H9 (cell line): ENCODE measurements around the gene TMEM184A. TPM values are rescaled to one million over a fixed set of nuclear protein-coding genes. Genes with fewer than 3 reads are reported as not detected.

Experiments used
- DNase-seq: peaks from one replicate; pipeline ENCODE4 v3.0.0-alpha.2; 2017
- H2AFZ ChIP-seq: one replicate; pipeline ENCODE4 v1.6.1; 2013; ENCODE audit warnings: mild to moderate bottlenecking, low read length, control low read depth, moderate library complexity
- H2AK5ac ChIP-seq: 2 replicates; pipeline ENCODE4 v1.6.1; 2013; ENCODE audit warnings: low read length, control low read depth, mixed read lengths; ENCODE audit not compliant: insufficient read length
- H2BK120ac ChIP-seq: one replicate; pipeline ENCODE4 v1.6.1; 2013; ENCODE audit warnings: low read depth, mild to moderate bottlenecking, low read length, control low read depth, inconsistent platforms; ENCODE audit not compliant: poor library complexity, severe bottlenecking
- H2BK12ac ChIP-seq: 2 replicates; pipeline ENCODE4 v1.6.1; 2013; ENCODE audit warnings: low read length, control low read depth, mixed read lengths, low read depth; ENCODE audit not compliant: insufficient read length
- H2BK15ac ChIP-seq: 2 replicates; pipeline ENCODE4 v1.6.1; 2013; ENCODE audit warnings: low read depth, low read length, control low read depth
- H2BK20ac ChIP-seq: one replicate; pipeline ENCODE4 v1.6.1; 2013; ENCODE audit warnings: low read depth, mild to moderate bottlenecking, low read length, control low read depth, inconsistent platforms; ENCODE audit not compliant: poor library complexity, severe bottlenecking
- H2BK5ac ChIP-seq: 2 replicates; pipeline ENCODE4 v1.6.1; 2013; ENCODE audit warnings: low read length, control low read depth, mixed read lengths; ENCODE audit not compliant: insufficient read length
- H3K14ac ChIP-seq: 2 replicates; pipeline ENCODE4 v1.6.1; 2013; ENCODE audit warnings: low read length, control low read depth; ENCODE audit not compliant: insufficient read depth
- H3K18ac ChIP-seq: 2 replicates; pipeline ENCODE4 v1.6.1; 2013; ENCODE audit warnings: low read depth, mild to moderate bottlenecking, mixed read lengths, low read length, control low read depth; ENCODE audit not compliant: insufficient read length
- H3K23ac ChIP-seq: 2 replicates; pipeline ENCODE4 v1.6.1; 2013; ENCODE audit warnings: low read length, control low read depth, mixed read lengths, low read depth; ENCODE audit not compliant: insufficient read length
- H3K23me2 ChIP-seq: 2 replicates; pipeline ENCODE4 v1.6.1; 2013; ENCODE audit warnings: low read depth, mild to moderate bottlenecking, mixed read lengths, low read length, control low read depth; ENCODE audit not compliant: insufficient read length, poor library complexity, severe bottlenecking
- H3K27ac ChIP-seq: 2 replicates; pipeline ENCODE4 v1.5.1; 2013; ENCODE audit warnings: low read length, control low read depth, mixed read lengths, low read depth; ENCODE audit not compliant: insufficient read length
- H3K27me3 ChIP-seq: 2 replicates; pipeline ENCODE4 v1.6.1; 2013; ENCODE audit warnings: low read length, control low read depth, inconsistent platforms; ENCODE audit not compliant: insufficient read depth
- H3K4ac ChIP-seq: 2 replicates; pipeline ENCODE4 v1.6.1; 2013; ENCODE audit warnings: low read depth, mild to moderate bottlenecking, control low read depth, inconsistent platforms, low read length, moderate library complexity
- H3K4me1 ChIP-seq: 2 replicates; pipeline ENCODE4 v1.6.1; 2013; ENCODE audit warnings: low read length, control low read depth, inconsistent platforms; ENCODE audit not compliant: insufficient read depth
- H3K4me2 ChIP-seq: 2 replicates; pipeline ENCODE4 v1.6.1; 2013; ENCODE audit warnings: low read length, control low read depth, mixed read lengths; ENCODE audit not compliant: insufficient read length, insufficient read depth
- H3K56ac ChIP-seq: 2 replicates; pipeline ENCODE4 v1.6.1; 2013; ENCODE audit warnings: low read depth, mild to moderate bottlenecking, mixed read lengths, low read length, control low read depth; ENCODE audit not compliant: insufficient read length
- H3K79me1 ChIP-seq: 2 replicates; pipeline ENCODE4 v1.6.1; 2013; ENCODE audit warnings: low read depth, mild to moderate bottlenecking, moderate library complexity, low read length, control low read depth, inconsistent platforms; ENCODE audit not compliant: insufficient read depth, poor library complexity, severe bottlenecking
- H3K79me2 ChIP-seq: 2 replicates; pipeline ENCODE4 v1.6.1; 2013; ENCODE audit warnings: low read length, control low read depth, inconsistent platforms; ENCODE audit not compliant: insufficient read depth
- H3K9ac ChIP-seq: 2 replicates; pipeline ENCODE4 v1.6.1; 2013; ENCODE audit warnings: low read length, control low read depth, mixed read lengths; ENCODE audit not compliant: insufficient read length; ENCODE audit errors: extremely low read depth
- H3K9me3 ChIP-seq: one replicate; pipeline ENCODE4 v1.6.1; 2013; ENCODE audit warnings: low read depth, low read length, inconsistent platforms; ENCODE audit not compliant: control insufficient read depth
- H3T11ph ChIP-seq: one replicate; pipeline ENCODE4 v1.6.1; 2013; ENCODE audit warnings: mild to moderate bottlenecking, low read length, control low read depth, inconsistent platforms
- H4K20me1 ChIP-seq: one replicate; pipeline ENCODE4 v1.6.1; 2013; ENCODE audit not compliant: control insufficient read depth, insufficient read length, insufficient read depth
- H4K5ac ChIP-seq: 2 replicates; pipeline ENCODE4 v1.6.1; 2013; ENCODE audit warnings: low read depth, mild to moderate bottlenecking, mixed read lengths, low read length, control low read depth; ENCODE audit not compliant: insufficient read length
- H4K8ac ChIP-seq: replicated peaks from 2 replicates; pipeline ENCODE4 v1.6.1; 2013; ENCODE audit warnings: low read length, control low read depth, mixed read lengths, low read depth; ENCODE audit not compliant: insufficient read length
- H4K91ac ChIP-seq: 2 replicates; pipeline ENCODE4 v1.6.1; 2013; ENCODE audit warnings: low read depth, mild to moderate bottlenecking, moderate library complexity, mixed read lengths, low read length, control low read depth; ENCODE audit not compliant: insufficient read length
- H3K27ac Mint-ChIP-seq, 3 experiments: 2 replicates in 2 of 3; 3 replicates in 1 of 3; pipeline ENCODE4 v1.8.0; 2020 to 2021; ENCODE audit warnings: mixed read lengths in 3 of 3, mild to moderate bottlenecking in 1 of 3, moderate library complexity in 1 of 3
- H3K27me3 Mint-ChIP-seq: 2 replicates; pipeline ENCODE4 v1.8.0; 2021; ENCODE audit warnings: low read depth, mild to moderate bottlenecking, moderate library complexity, mixed read lengths
- H3K36me3 Mint-ChIP-seq, 3 experiments: 2 replicates in 2 of 3; 3 replicates in 1 of 3; pipeline ENCODE4 v1.8.0; 2020 to 2021; ENCODE audit warnings: low read depth in 3 of 3, mixed read lengths in 3 of 3; ENCODE audit not compliant: insufficient read depth in 1 of 3
- H3K4me1 Mint-ChIP-seq, 2 experiments: 2 replicates each; pipeline ENCODE4 v1.8.0; 2020; ENCODE audit warnings: mixed read lengths in 2 of 2
- H3K4me3 Mint-ChIP-seq, 2 experiments: 2 replicates in 1 of 2; 3 replicates in 1 of 2; pipeline ENCODE4 v1.8.0; 2020 to 2021; ENCODE audit warnings: mild to moderate bottlenecking in 2 of 2, mixed read lengths in 2 of 2, moderate library complexity in 1 of 2
- H3K9me3 Mint-ChIP-seq, 2 experiments: 2 replicates in 1 of 2; 3 replicates in 1 of 2; pipeline ENCODE4 v1.8.0; 2020; ENCODE audit warnings: mild to moderate bottlenecking in 2 of 2, mixed read lengths in 2 of 2, moderate library complexity in 1 of 2
- WGBS: extraction: QIAGEN DNeasy Blood & Tissue Kit; methylation state at CpG from one replicate; pipeline ENCODE4 v1.1.7; 2013; ENCODE audit warnings: missing lambda C conversion rate, low lambda C conversion rate, mixed read lengths; ENCODE audit not compliant: insufficient read length; ENCODE audit errors: extremely low coverage; 5-methylcytosine and 5-hydroxymethylcytosine counted together
- total RNA-seq: library from RNA; stranded (reverse); gene quantifications from 2 replicates; pipeline ENCODE4 v1.2.1, GENCODE V29; 2021
- TF ChIP-seq, protein P1 (sequence below): fragments of 200-600 bp; sonication (generic); conservative IDR thresholded peaks from 3 replicates; pipeline ENCODE4 v1.8.0; 2021; ENCODE audit warnings: antibody characterized with exemption, mild to moderate bottlenecking

Gene TMEM184A
- total RNA-seq, 1 experiment from 2014 or later, result 1.3 TPM

DNA sequence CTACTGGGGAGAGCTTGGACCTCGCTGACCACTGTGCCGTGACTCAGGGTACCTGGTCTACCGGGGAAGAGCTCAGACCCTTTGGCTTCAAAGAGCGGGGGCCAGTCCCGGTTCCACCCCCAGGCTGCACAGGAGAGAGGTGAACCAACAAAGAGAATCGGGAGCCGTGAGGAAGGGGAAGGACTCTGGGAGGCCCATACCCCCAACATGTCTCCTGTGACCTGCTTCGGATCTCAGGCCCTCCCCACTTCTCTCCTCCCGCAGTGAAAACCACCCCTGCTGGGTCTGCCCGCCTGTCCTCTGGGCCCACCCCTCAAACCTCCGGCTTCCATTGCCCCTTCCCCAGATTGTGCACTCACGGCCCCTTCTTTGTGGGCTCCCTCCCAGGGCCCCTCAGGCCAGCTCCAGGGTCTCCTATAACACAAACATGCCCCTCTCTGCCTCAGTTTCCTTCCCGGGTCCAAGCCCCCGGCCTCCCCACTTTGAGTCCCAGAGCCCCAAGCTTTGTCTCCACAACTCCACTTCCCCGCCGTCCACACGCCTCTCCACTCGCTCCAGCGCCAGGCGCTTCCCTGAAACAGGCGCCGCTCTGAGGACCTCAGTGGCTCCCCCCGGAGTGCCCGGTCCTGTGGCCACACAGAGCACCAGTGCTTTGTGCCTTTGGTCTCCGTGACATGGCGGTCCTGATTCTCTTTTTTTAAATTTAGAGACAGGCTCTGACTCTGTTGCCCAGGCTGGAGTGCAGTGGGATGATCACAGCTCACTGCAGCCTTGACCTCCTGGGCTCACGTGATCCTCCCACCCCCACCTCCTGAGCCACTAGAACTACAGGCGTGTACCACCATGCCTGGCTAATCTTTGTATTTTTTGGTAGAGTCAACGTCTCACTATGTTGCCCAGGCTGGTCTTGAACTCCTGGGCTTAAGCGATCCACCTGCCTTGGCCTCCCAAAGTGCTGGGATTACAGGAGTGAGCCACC, 44.3 kb downstream of the TMEM184A start:
- TF ChIP-seq, protein P1, sequence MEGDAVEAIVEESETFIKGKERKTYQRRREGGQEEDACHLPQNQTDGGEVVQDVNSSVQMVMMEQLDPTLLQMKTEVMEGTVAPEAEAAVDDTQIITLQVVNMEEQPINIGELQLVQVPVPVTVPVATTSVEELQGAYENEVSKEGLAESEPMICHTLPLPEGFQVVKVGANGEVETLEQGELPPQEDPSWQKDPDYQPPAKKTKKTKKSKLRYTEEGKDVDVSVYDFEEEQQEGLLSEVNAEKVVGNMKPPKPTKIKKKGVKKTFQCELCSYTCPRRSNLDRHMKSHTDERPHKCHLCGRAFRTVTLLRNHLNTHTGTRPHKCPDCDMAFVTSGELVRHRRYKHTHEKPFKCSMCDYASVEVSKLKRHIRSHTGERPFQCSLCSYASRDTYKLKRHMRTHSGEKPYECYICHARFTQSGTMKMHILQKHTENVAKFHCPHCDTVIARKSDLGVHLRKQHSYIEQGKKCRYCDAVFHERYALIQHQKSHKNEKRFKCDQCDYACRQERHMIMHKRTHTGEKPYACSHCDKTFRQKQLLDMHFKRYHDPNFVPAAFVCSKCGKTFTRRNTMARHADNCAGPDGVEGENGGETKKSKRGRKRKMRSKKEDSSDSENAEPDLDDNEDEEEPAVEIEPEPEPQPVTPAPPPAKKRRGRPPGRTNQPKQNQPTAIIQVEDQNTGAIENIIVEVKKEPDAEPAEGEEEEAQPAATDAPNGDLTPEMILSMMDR, result no peak
- no peak overlapping the region for H2BK120ac ChIP-seq
- no peak overlapping the region for H2BK20ac ChIP-seq
- no peaks in the 10 kb centered on the region for H4K20me1 ChIP-seq
- peaks cover 3 to 10% of the 10 kb centered on the region in 2 experiments for H3K4me1 Mint-ChIP-seq
- H2BK15ac ChIP-seq, result no peak overlapping the region
- H3K9me3 Mint-ChIP-seq, result no peaks in the 10 kb centered on the region
- no peak for DNase-seq
- no peak overlapping the region for H4K91ac ChIP-seq
- no peaks in the 10 kb centered on the region for H3K79me1 ChIP-seq
- no peak overlapping the region for H3K23ac ChIP-seq
- no peak overlapping the region for H2BK5ac ChIP-seq
- H3K56ac ChIP-seq, result no peak overlapping the region
- no peaks in the 10 kb centered on the region for H3K27me3 ChIP-seq
- no peaks in the 10 kb centered on the region for H3K79me2 ChIP-seq
- no peak overlapping the region for H3K4me2 ChIP-seq
- no peak overlapping the region for H3K18ac ChIP-seq
- H2BK12ac ChIP-seq, result no peak overlapping the region
- no peak overlapping the region for H3K9ac ChIP-seq
- H4K8ac ChIP-seq, result no peak overlapping the region
- peaks cover 2% of the 10 kb centered on the region; the same call in 1 of the 2 replicates for H3K27me3 Mint-ChIP-seq
- H3K14ac ChIP-seq, result no peak overlapping the region
- H3K23me2 ChIP-seq, result no peaks in the 10 kb centered on the region
- H3K9me3 ChIP-seq, result no peaks in the 10 kb centered on the region
- no peak overlapping the region for H3T11ph ChIP-seq
- H3K36me3 Mint-ChIP-seq, result no peaks in the 10 kb centered on the region
- no CpG with 5 or more reads among the region's 30 CpGs for WGBS
- H3K27ac Mint-ChIP-seq, result peak overlapping the region in 1 of 3 experiments; percentile 31; a peak in 4 of 7 replicates
- H4K5ac ChIP-seq, result no peak overlapping the region
- H2AK5ac ChIP-seq, result no peak overlapping the region
- H3K4me1 ChIP-seq, result no peaks in the 10 kb centered on the region
- H2AFZ ChIP-seq, result no peak overlapping the region
- H3K4me3 Mint-ChIP-seq, result no peak overlapping the region; a peak in 1 of 5 replicates
- H3K4ac ChIP-seq, result no peak overlapping the region
- H3K27ac ChIP-seq, result no peak overlapping the region
